SK-N-SH treated with all-trans-retinoic acid at 6 μM for 48 hours (cell line): ENCODE measurements around the gene MTOR.

Experiments
- ATAC-seq: fragments of 200-7000 bp; cut with Tn5 transposase; 3 replicates; pipeline ENCODE4 v1.9.1; 2020; ENCODE audit warnings: mild to moderate bottlenecking, moderate library complexity
- ARNTL ChIP-seq: fragments of 450-650 bp; formaldehyde crosslinking; IDR thresholded peaks from 2 replicates; pipeline ENCODE4 v1.5.0; 2020; ENCODE audit warnings: low read depth, mild to moderate bottlenecking, moderate library complexity, borderline replicate concordance
- BACH2 ChIP-seq: fragments of 250-450 bp; sonication (Bioruptor Pico); IDR thresholded peaks from 2 replicates; pipeline ENCODE4 v1.9.0; 2021; ENCODE audit warnings: mild to moderate bottlenecking, borderline replicate concordance
- CSDC2 ChIP-seq: fragments of 250-450 bp; sonication (Bioruptor Pico); IDR thresholded peaks from 2 replicates; pipeline ENCODE4 v1.5.0; 2020; ENCODE audit warnings: mild to moderate bottlenecking, moderate library complexity
- GLIS3 ChIP-seq: fragments of 250-450 bp; sonication (Bioruptor Pico); IDR thresholded peaks from 2 replicates; pipeline ENCODE4 v1.5.0; 2020; ENCODE audit warnings: mild to moderate bottlenecking, moderate library complexity
- ISL1 ChIP-seq: fragments of 250-450 bp; sonication (Bioruptor Pico); IDR thresholded peaks from 2 replicates; pipeline ENCODE4 v2.1.2; 2022; ENCODE audit warnings: mild to moderate bottlenecking, moderate library complexity
- OSR1 ChIP-seq: fragments of 250-450 bp; sonication (Bioruptor Pico); IDR thresholded peaks from 2 replicates; pipeline ENCODE4 v1.8.0; 2022; ENCODE audit warnings: moderate library complexity, mild to moderate bottlenecking, inconsistent platforms
- RARB ChIP-seq: fragments of 250-450 bp; sonication (Bioruptor Pico); IDR thresholded peaks from 2 replicates; pipeline ENCODE4 v1.8.0; 2021; ENCODE audit warnings: mild to moderate bottlenecking, moderate library complexity
- SNAI2 ChIP-seq: fragments of 250-450 bp; sonication (Bioruptor Pico); IDR thresholded peaks from 2 replicates; pipeline ENCODE4 v1.5.0; 2020; ENCODE audit warnings: mild to moderate bottlenecking, moderate library complexity
- TCF4 ChIP-seq: fragments of 250-450 bp; sonication (Bioruptor Pico); IDR thresholded peaks from 2 replicates; pipeline ENCODE4 v1.8.0; 2021; ENCODE audit warnings: mild to moderate bottlenecking, moderate library complexity, borderline replicate concordance
- TOX ChIP-seq: fragments of 250-450 bp; sonication (Bioruptor Pico); IDR thresholded peaks from 2 replicates; pipeline ENCODE4 v1.8.0; 2021; ENCODE audit warnings: mild to moderate bottlenecking, moderate library complexity, borderline replicate concordance
- ZFP30 ChIP-seq: fragments of 450-650 bp; formaldehyde crosslinking; IDR thresholded peaks from 2 replicates; pipeline ENCODE4 v1.5.0; 2022; ENCODE audit warnings: mild to moderate bottlenecking, moderate library complexity
- ZNF565 ChIP-seq: fragments of 450-650 bp; formaldehyde crosslinking; conservative IDR thresholded peaks from 2 replicates; pipeline ENCODE4 v1.5.0; 2020; ENCODE audit warnings: low read depth, mild to moderate bottlenecking, moderate library complexity
- ZNF70 ChIP-seq: fragments of 450-650 bp; formaldehyde crosslinking; IDR thresholded peaks from 2 replicates; pipeline ENCODE4 v1.5.0; 2020; ENCODE audit warnings: mild to moderate bottlenecking, moderate library complexity
- ZNF8 ChIP-seq: fragments of 450-650 bp; formaldehyde crosslinking; IDR thresholded peaks from 2 replicates; pipeline ENCODE4 v1.5.0; 2020; ENCODE audit warnings: mild to moderate bottlenecking, moderate library complexity
- TF ChIP-seq, protein P1 (sequence below): fragments of 250-450 bp; sonication (Bioruptor Pico); IDR thresholded peaks from 2 replicates; pipeline ENCODE4 v1.8.0; 2020; ENCODE audit warnings: mild to moderate bottlenecking, moderate library complexity, borderline replicate concordance
- TF ChIP-seq, protein P2 (sequence below): fragments of 250-450 bp; sonication (Bioruptor Pico); IDR thresholded peaks from 2 replicates; pipeline ENCODE4 v1.8.0; 2021; ENCODE audit warnings: low read depth, mild to moderate bottlenecking, moderate library complexity, borderline replicate concordance
- TF ChIP-seq, protein P3 (sequence below): fragments of 250-450 bp; sonication (Bioruptor Pico); IDR thresholded peaks from 2 replicates; pipeline ENCODE4 v1.5.1; 2021; ENCODE audit warnings: mild to moderate bottlenecking, moderate library complexity
- TF ChIP-seq, protein P4 (sequence below): fragments of 250-450 bp; sonication (Bioruptor Pico); IDR thresholded peaks from 2 replicates; pipeline ENCODE4 v1.5.1; 2020; ENCODE audit warnings: low read depth, mild to moderate bottlenecking, moderate library complexity

Gene MTOR

DNA sequence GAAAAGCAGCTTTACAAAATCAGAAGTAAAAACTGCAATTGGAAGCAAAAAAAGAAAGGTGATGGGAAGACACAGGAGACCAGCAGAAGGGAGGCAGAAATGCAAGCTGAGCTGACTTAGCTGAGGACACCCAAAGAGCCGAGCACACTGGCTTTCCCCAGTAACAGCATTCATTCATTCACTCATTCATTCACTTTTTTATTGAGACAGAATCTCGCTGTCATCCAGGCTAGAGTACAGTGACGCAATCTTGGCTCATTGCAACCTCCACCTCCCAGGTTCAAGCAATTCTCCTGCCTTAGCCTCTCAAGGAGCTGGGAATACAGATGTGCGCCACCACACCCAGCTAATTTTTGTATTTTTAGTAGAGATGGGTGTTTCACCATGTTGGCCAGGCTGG, 65.0 kb downstream of the MTOR start (continued):
- TF ChIP-seq, protein P1, sequence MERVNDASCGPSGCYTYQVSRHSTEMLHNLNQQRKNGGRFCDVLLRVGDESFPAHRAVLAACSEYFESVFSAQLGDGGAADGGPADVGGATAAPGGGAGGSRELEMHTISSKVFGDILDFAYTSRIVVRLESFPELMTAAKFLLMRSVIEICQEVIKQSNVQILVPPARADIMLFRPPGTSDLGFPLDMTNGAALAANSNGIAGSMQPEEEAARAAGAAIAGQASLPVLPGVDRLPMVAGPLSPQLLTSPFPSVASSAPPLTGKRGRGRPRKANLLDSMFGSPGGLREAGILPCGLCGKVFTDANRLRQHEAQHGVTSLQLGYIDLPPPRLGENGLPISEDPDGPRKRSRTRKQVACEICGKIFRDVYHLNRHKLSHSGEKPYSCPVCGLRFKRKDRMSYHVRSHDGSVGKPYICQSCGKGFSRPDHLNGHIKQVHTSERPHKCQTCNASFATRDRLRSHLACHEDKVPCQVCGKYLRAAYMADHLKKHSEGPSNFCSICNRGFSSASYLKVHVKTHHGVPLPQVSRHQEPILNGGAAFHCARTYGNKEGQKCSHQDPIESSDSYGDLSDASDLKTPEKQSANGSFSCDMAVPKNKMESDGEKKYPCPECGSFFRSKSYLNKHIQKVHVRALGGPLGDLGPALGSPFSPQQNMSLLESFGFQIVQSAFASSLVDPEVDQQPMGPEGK (CRISPR knock-in tag): no peak
- TF ChIP-seq CSDC2 (CRISPR knock-in tag): no peak
- TF ChIP-seq GLIS3 (CRISPR knock-in tag): no peak

DNA sequence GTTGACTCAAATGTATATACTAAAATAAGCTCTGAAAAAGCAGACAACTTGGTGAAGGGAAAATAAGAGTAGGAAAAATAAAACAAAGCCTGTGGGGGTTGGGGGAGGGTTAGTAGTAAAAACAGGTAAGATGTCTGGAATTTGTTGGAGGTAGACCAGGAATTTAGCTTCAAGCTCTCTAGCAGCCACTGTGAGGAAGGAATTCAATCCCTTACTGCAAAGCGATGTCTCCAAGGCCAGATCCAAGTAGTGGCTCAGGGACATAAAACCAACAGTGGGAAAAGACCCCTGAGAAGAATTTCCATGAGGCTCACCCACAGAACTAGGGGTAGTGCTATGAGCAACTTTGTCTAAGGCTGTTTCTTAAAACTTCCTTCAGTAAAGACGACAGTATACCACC, 65.4 kb downstream of the MTOR start:
- no peak for ATAC-seq
- TF ChIP-seq SNAI2 (CRISPR knock-in tag) (no peak), ISL1 (no peak), GLIS3 (CRISPR knock-in tag) (no peak), ZFP30 (CRISPR knock-in tag) (no peak), TCF4 (CRISPR knock-in tag) (no peak), OSR1 (no peak), BACH2 (CRISPR knock-in tag) (no peak), RARB (CRISPR knock-in tag) (no peak), ZNF8 (no peak)
- TF ChIP-seq, protein P2, sequence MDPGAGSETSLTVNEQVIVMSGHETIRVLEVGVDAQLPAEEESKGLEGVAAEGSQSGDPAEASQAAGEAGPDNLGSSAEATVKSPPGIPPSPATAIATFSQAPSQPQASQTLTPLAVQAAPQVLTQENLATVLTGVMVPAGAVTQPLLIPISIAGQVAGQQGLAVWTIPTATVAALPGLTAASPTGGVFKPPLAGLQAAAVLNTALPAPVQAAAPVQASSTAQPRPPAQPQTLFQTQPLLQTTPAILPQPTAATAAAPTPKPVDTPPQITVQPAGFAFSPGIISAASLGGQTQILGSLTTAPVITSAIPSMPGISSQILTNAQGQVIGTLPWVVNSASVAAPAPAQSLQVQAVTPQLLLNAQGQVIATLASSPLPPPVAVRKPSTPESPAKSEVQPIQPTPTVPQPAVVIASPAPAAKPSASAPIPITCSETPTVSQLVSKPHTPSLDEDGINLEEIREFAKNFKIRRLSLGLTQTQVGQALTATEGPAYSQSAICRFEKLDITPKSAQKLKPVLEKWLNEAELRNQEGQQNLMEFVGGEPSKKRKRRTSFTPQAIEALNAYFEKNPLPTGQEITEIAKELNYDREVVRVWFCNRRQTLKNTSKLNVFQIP (CRISPR knock-in tag): no peak
- TF ChIP-seq, protein P3, sequence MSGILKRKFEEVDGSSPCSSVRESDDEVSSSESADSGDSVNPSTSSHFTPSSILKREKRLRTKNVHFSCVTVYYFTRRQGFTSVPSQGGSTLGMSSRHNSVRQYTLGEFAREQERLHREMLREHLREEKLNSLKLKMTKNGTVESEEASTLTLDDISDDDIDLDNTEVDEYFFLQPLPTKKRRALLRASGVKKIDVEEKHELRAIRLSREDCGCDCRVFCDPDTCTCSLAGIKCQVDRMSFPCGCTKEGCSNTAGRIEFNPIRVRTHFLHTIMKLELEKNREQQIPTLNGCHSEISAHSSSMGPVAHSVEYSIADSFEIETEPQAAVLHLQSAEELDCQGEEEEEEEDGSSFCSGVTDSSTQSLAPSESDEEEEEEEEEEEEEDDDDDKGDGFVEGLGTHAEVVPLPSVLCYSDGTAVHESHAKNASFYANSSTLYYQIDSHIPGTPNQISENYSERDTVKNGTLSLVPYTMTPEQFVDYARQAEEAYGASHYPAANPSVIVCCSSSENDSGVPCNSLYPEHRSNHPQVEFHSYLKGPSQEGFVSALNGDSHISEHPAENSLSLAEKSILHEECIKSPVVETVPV (CRISPR knock-in tag): no peak

DNA sequence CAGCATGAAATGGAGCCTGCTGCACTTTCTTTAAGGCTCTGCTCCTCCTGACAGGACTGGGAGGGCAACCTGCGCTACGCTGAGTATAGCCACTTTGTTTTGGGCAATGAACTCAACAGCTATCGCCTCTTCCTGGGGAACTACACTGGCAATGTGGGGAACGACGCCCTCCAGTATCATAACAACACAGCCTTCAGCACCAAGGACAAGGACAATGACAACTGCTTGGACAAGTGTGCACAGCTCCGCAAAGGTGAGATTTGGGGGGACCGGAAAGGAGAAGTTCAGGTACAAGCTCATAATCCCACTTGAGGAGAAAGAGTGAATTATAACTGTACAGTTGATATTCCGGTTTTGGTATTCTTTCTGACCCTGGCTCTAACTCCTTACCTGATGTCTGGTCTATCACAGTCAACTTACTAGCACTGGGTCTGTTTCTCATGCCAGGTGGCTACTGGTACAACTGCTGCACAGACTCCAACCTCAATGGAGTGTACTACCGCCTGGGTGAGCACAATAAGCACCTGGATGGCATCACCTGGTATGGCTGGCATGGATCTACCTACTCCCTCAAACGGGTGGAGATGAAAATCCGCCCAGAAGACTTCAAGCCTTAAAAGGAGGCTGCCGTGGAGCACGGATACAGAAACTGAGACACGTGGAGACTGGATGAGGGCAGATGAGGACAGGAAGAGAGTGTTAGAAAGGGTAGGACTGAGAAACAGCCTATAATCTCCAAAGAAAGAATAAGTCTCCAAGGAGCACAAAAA, 67.8 kb downstream of the MTOR start:
- no peak for ATAC-seq
- TF ChIP-seq, protein P3 (CRISPR knock-in tag): no peak
- TF ChIP-seq ZNF565: no peak
- TF ChIP-seq, protein P2 (CRISPR knock-in tag): no peak
- no peak for TF ChIP-seq ZFP30 (CRISPR knock-in tag)
- no peak for TF ChIP-seq ZNF70 (CRISPR knock-in tag)
- no peak for TF ChIP-seq ZNF8
- no peak for TF ChIP-seq BACH2 (CRISPR knock-in tag)

DNA sequence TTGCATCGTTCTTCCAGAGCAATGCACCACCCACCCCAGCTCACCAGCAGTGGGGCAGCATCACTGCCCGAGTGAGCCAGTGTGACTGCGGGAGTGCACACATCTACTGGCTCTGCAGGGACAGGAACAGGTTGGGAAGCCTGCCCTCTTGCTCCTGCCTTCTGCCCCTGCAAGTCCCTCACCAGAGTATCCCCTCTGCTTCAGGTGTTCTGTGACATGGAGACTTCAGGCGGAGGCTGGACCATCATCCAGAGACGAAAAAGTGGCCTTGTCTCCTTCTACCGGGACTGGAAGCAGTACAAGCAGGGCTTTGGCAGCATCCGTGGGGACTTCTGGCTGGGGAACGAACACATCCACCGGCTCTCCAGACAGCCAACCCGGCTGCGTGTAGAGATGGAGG, 69.0 kb downstream of the MTOR start:
- no peak for TF ChIP-seq TOX
- TF ChIP-seq, all 23 proteins: peak for 0
- ATAC-seq: no peak

DNA sequence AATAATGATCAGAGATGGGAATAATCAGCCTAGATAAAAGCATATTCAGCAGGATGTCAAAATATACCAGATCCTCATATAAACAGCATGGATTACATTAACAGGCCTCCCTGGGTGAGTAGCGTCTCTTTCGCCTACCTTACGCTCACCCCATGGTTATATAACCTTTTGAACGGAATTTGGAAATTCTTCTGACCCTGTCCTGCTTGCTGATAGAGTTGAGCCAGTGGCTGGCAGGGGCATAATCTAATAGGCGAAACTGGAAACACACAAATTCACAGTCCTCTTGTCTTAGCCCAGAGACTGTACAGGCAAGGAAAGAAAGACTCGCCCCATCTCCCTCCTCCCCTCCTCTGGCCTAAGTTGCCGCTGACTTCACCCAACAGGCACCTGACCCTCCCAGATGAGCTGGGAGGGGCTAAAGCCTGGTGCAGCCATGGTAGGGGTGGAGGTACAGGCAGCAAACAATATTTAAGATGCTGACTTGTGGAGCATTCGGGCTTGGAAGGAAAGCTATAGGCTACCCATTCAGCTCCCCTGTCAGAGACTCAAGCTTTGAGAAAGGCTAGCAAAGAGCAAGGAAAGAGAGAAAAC, 73.4 kb downstream of the MTOR start, which contains the start of gene ANGPTL7:
TSS of gene ANGPTL7 (plus strand) at position 498 of the 594 bp plus-strand sequence. CDS start 225 bp downstream, outside the sequence.
- TF ChIP-seq ZNF8: no peak
- TF ChIP-seq, protein P3 (CRISPR knock-in tag): no peak
- no peak for TF ChIP-seq BACH2 (CRISPR knock-in tag)
- TF ChIP-seq RARB (CRISPR knock-in tag): no peak
- TF ChIP-seq CSDC2 (CRISPR knock-in tag): no peak
- no peak for TF ChIP-seq ZNF565
- TF ChIP-seq, protein P4, sequence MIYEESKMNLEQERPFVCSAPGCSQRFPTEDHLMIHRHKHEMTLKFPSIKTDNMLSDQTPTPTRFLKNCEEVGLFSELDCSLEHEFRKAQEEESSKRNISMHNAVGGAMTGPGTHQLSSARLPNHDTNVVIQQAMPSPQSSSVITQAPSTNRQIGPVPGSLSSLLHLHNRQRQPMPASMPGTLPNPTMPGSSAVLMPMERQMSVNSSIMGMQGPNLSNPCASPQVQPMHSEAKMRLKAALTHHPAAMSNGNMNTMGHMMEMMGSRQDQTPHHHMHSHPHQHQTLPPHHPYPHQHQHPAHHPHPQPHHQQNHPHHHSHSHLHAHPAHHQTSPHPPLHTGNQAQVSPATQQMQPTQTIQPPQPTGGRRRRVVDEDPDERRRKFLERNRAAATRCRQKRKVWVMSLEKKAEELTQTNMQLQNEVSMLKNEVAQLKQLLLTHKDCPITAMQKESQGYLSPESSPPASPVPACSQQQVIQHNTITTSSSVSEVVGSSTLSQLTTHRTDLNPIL (CRISPR knock-in tag): no peak
- no peak for TF ChIP-seq ARNTL
- ATAC-seq: no peak
